Aorta (tissue), 5 donors: ENCODE data around the gene TBC1D9. TPM values are rescaled to one million over a fixed set of nuclear protein-coding genes. Genes with fewer than 3 reads are reported as not detected.
"Not testable (repeated sequence)": the region's sequence is repeated elsewhere in the genome, so short reads cannot be mapped to it uniquely, and the experiment has no call there.

Source experiments
- ATAC-seq: fragments of 200-7000 bp; cut with Tn5 transposase; one replicate; pipeline ENCODE4 v1.9.1; 2022; ENCODE audit warnings: moderate library complexity; ENCODE audit not compliant: low FRiP score
- DNase-seq, 2 donors: peaks; one replicate each; pipeline ENCODE4 v3.0.0-alpha.2; 2020
- H3K27ac ChIP-seq, 2 donors: one replicate each; pipeline ENCODE4 v1.5.1; 2013; ENCODE audit warnings: low read length in 2 of 2, mild to moderate bottlenecking in 2 of 2, moderate library complexity in 2 of 2, control low read depth in 1 of 2, inconsistent platforms in 1 of 2, low read depth in 1 of 2
- H3K27me3 ChIP-seq, 2 donors: one replicate each; pipeline ENCODE4 v1.6.1; 2013; ENCODE audit warnings: control low read depth in 1 of 2, low read length in 1 of 2, mild to moderate bottlenecking in 1 of 2, moderate library complexity in 1 of 2; ENCODE audit not compliant: insufficient read depth in 2 of 2, control insufficient read depth in 1 of 2
- H3K36me3 ChIP-seq, 2 donors: one replicate each; pipeline ENCODE4 v1.6.1; 2013; ENCODE audit warnings: control low read depth in 1 of 2, low read length in 1 of 2, mild to moderate bottlenecking in 1 of 2; ENCODE audit not compliant: insufficient read depth in 2 of 2, control insufficient read depth in 1 of 2
- H3K4me1 ChIP-seq, 2 donors: one replicate each; pipeline ENCODE4 v1.6.1; 2013; ENCODE audit warnings: low read length in 2 of 2, control low read depth in 1 of 2, mild to moderate bottlenecking in 1 of 2, moderate library complexity in 1 of 2; ENCODE audit not compliant: insufficient read depth in 2 of 2, control insufficient read depth in 1 of 2
- H3K4me3 ChIP-seq, 2 donors: one replicate each; pipeline ENCODE4 v1.5.1; 2013; ENCODE audit warnings: low read length in 2 of 2, control low read depth in 1 of 2, mild to moderate bottlenecking in 1 of 2
- H3K9me3 ChIP-seq: one replicate; pipeline ENCODE4 v1.6.1; 2013; ENCODE audit warnings: mild to moderate bottlenecking, low read length; ENCODE audit not compliant: control insufficient read depth
- WGBS, 2 donors: extraction: QIAGEN DNeasy Blood & Tissue Kit; methylation state at CpG; one replicate each; pipeline ENCODE4 v1.1.7; 2013; 5-methylcytosine and 5-hydroxymethylcytosine counted together
- intact Hi-C, 2 donors: fragments of 100-400 bp; cut with DNase I; formaldehyde crosslinking; loops; one replicate each; pipeline versions ENCODE4 v1.14.2 to v1.15.0; 2022
- polyA plus RNA-seq, 2 donors: library from polyadenylated mRNA; stranded (reverse); fragments of 200-250 nt; gene quantifications; one replicate each; pipeline ENCODE4 v1.2.3, GENCODE V29; 2013
- total RNA-seq, 2 donors: library from RNA; stranded (reverse); fragmentation: NEBNext Ultra II Directional; extraction: Animal tissue kit (Norgen Biotek cat#: 25700); gene quantifications; one replicate each; pipeline ENCODE4 v1.2.1, GENCODE V29; 2021
- donor health status: healthy with polysubstance abuse.
- donor health status: Bipolar disorder and iron deficiency.
- donor health status: DM: no; HTN: no; CAD: no.
- donor health status: DM: no; HTN: no; CAD: no.
- donor health status: DM: yes; HTN: yes; CAD: no.

TBC1D9 gene
- total and polyA plus RNA-seq, 4 donors = 4.7 to 28.8 (median 13.5) TPM

DNA sequence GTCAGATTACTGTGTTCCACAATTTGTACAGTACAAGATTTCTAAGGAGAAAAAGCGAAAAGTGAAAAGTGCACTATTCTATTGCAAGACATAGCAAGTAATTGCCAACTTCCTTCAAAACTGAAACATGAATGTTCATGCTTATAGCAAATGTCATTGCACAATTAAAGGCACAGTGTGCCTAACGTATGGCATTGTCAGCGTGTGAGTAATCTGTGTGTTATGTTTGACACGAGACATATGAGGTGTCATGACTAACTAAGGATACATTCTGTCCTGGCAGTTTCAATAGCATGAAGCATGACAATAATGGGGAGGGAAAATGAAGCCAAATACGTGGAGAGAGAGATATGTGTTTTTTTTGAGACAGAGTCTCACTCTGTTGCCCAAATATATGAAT lies 33.6 kb upstream of the TBC1D9 start:
- no peaks in the 10 kb centered on the region for H3K4me1 ChIP-seq
- DNase-seq (no peak), ATAC-seq (no peak)
- no peaks in the 10 kb centered on the region for H3K36me3 ChIP-seq
- H3K27me3 ChIP-seq = no peaks in the 10 kb centered on the region
- intact Hi-C loops = no loop called here
- no peak overlapping the region for H3K27ac ChIP-seq
- H3K9me3 ChIP-seq = peaks cover 8% of the 10 kb centered on the region
- no peak overlapping the region for H3K4me3 ChIP-seq
- 58 to 60% methylated on average over 5 of the region's 5 CpGs for WGBS, 2 donors

DNA sequence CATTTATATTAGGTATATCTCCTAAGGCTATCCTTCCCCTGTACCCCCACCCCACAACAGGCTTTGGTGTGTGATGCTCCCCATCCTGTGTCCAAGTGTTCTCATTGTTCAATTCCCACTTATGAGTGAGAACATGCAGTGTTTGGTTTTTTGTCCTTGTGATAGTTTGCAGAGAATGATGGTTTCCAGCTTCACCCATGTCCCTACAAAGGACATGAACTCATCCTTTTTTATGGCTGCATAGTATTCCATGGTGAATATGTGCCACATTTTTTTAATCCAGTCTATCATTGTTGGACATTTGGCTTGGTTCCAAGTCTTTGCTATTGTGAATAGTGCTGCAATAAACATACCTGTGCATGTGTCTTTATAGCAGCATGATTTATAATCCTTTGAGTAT lies 26.6 kb upstream of the TBC1D9 start:
- H3K27me3 ChIP-seq, intact Hi-C loops, H3K4me1 ChIP-seq, H3K36me3 ChIP-seq, H3K4me3 ChIP-seq, DNase-seq, ATAC-seq, H3K9me3 ChIP-seq, H3K27ac ChIP-seq: not testable (repeated sequence)

GRCh38 chr4:140781596-140781995 lies 25.4 kb upstream of the TBC1D9 start:
- H3K9me3 ChIP-seq = no peaks in the 10 kb centered on the region
- WGBS, 2 donors = 32 to 34% methylated on average over 3 of the region's 3 CpGs

DNA sequence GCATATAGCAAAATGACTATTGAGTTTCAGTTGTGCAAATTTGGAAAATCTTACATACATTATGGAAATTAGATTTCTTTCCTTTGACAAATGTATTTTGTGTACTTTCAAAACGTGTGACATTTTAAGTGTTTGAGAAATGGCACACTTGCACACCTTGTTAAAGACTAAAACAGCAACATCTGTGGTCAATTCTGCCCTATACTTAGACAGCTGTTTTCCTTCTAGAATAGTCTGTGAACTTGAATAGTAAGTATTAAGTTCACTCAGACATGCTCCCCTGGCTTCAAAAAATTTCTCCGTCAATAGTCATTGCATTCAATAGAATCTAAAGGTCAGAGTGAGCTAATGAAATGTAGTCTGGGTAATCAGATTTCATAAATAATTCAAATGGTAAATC lies 21.7 kb upstream of the TBC1D9 start:
- Histone ChIP-seq H3K4me1 (no peaks in the 10 kb centered on the region), H3K27me3 (no peaks in the 10 kb centered on the region), H3K36me3 (no peaks in the 10 kb centered on the region), H3K27ac (no peak overlapping the region), H3K9me3 (no peaks in the 10 kb centered on the region), H3K4me3 (no peak overlapping the region)
- DNase-seq (no peak), ATAC-seq (no peak)
- 76 to 78% methylated on average over 2 of the region's 2 CpGs for WGBS, 2 donors
- intact Hi-C loops = no loop called here

More at GRCh38 chr4:140781596-140781995, 25.4 kb upstream of the TBC1D9 start:
- Histone ChIP-seq H3K27me3 (no peaks in the 10 kb centered on the region), H3K4me1 (no peaks in the 10 kb centered on the region), H3K4me3 (no peak overlapping the region), H3K36me3 (no peaks in the 10 kb centered on the region), H3K27ac (no peak overlapping the region)
- ATAC-seq (no peak), DNase-seq (no peak)
- intact Hi-C loops = no loop called here

DNA sequence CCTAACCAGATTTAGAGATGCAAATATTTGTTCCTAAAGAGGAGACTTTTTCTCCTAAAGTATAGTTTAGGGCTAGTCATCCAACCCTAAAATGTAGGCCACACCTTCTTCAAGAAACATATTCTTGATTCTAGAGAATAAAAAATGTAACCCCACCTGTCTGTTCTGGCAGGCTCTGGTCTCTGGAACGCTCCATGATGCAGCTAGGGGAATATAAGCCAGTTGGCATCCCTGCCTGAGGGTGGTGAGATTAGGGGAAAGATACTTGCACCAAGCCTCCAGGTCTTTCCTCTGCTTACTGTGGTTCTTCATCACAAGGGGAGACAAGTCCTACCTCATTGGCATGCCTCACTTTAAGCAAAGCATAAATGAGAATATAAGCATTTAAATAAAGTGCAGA lies 21.2 kb upstream of the TBC1D9 start:
- Histone ChIP-seq H3K27me3 (no peaks in the 10 kb centered on the region), H3K36me3 (no peaks in the 10 kb centered on the region), H3K9me3 (no peaks in the 10 kb centered on the region), H3K27ac (no peak overlapping the region), H3K4me3 (no peak overlapping the region), H3K4me1 (no peaks in the 10 kb centered on the region)
- ATAC-seq (no peak), DNase-seq (no peak)
- WGBS, 2 donors = 41 to 43% methylated on average over 1 of the region's 1 CpG
- intact Hi-C loops = no loop called here

DNA sequence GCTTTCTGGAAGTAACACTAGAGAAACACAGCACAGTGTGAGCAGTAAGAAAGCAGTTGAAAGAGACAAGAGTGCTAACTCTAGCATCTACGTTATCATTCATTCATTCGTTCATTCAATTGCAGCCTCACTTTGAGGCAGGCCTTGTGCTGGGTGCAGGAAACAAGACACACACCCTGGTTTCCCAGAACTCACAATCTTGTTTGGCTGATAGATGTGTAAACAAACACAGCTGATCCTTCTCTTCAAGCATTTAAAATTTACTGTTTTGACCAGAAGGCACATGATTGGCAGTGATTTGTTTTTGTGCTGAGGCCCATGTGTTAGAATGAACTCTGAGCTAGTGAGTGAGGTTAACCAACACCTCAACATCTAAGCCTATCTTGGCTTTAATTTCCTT lies 20.4 kb upstream of the TBC1D9 start:
- no peaks in the 10 kb centered on the region for H3K27me3 ChIP-seq
- H3K36me3 ChIP-seq = no peaks in the 10 kb centered on the region
- no peaks in the 10 kb centered on the region for H3K9me3 ChIP-seq
- ATAC-seq = no peak
- no peak for DNase-seq
- no peak overlapping the region for H3K27ac ChIP-seq
- intact Hi-C loops = no loop called here
- H3K4me3 ChIP-seq = no peak overlapping the region
- H3K4me1 ChIP-seq = no peaks in the 10 kb centered on the region
- 79 to 91% methylated on average over 2 of the region's 2 CpGs for WGBS, 2 donors

DNA sequence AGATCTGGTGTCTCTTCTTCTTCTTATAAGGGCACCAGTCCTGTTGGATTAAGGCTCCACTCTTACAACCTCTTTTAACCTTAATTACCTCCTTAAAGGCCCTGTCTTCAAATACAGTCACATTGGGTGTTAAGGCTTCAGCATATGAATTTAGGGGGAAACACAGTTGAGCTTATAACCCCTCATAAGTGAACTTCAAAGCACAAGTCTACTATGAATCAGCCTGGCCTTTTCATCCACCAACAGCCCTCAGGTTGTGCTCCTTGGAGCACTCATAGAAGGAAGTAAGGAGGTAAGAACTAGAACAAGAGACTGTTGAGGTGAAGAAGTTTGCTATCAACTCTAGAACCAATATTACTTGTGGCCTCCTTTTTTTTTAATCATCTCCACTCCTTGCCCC lies 18.8 kb upstream of the TBC1D9 start:
- no peak overlapping the region for H3K4me3 ChIP-seq
- intact Hi-C loops = no loop called here
- no peaks in the 10 kb centered on the region for H3K36me3 ChIP-seq
- no peaks in the 10 kb centered on the region for H3K27me3 ChIP-seq
- no peaks in the 10 kb centered on the region for H3K9me3 ChIP-seq
- H3K27ac ChIP-seq = no peak overlapping the region
- ATAC-seq (no peak), DNase-seq (no peak)
- H3K4me1 ChIP-seq = no peaks in the 10 kb centered on the region

DNA sequence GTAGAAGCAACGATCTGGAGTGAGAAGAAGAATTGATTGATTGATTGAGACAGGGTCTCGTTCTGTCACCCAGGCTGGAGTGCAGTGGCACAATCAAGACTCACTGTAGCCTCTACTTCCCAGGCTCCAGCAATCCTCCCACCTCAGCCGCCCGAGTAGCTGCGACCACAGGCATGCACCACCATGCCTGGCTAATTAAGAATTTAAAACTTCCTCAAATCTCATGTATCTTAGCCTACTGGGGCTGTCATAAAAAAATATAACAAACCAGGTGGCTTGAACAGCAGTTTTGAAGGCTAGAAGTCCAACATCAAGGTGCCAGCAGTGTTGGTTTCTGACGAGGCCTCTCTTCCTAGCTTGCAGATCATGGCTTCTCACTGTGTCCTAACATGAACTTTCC lies 18.3 kb upstream of the TBC1D9 start:
- 94 to 97% methylated on average over 6 of the region's 6 CpGs for WGBS, 2 donors
- intact Hi-C loops = no loop called here
- H3K4me3 ChIP-seq = no peak overlapping the region
- no peaks in the 10 kb centered on the region for H3K9me3 ChIP-seq
- DNase-seq = no peak
- H3K27me3 ChIP-seq = no peaks in the 10 kb centered on the region
- H3K4me1 ChIP-seq = no peaks in the 10 kb centered on the region
- no peak overlapping the region for H3K27ac ChIP-seq
- ATAC-seq = no peak
- H3K36me3 ChIP-seq = no peaks in the 10 kb centered on the region

DNA sequence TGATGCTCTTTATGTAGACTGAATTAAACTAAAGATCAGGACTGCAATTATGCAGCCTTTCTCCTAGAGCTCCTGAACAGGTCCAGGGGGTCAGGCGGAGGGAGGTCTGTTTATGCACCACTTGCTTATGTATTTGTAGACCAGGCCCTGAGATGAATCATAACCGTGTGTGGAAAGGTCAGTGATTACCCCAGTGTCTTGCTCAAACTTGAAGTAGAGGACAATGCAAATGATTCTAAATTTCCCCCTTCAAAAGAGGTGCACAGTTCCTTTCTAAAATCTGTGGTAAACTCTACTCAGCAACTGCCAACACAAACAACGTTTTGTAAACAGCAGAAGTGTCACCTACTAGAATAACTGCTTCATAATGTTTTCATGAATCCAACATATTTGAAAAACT lies 13.0 kb upstream of the TBC1D9 start:
- Histone ChIP-seq H3K27me3 (no peaks in the 10 kb centered on the region), H3K4me3 (no peak overlapping the region), H3K4me1 (no peaks in the 10 kb centered on the region), H3K27ac (no peak overlapping the region), H3K36me3 (no peaks in the 10 kb centered on the region), H3K9me3 (no peaks in the 10 kb centered on the region)
- DNase-seq (no peak), ATAC-seq (no peak)
- intact Hi-C loops = no loop called here
- 87 to 88% methylated on average over 3 of the region's 3 CpGs for WGBS, 2 donors
